HepG2 (cell line): Measurements from ENCODE around the gene ARSB. TPM values are rescaled to one million over a fixed set of nuclear protein-coding genes. Genes with fewer than 3 reads are reported as not detected.
A peak's percentile ranks its signal among the peaks of the same experiment; 100 is the strongest.

Experiments used
- DMTF1 ChIP-seq: sonication (generic); formaldehyde crosslinking; IDR thresholded peaks from 2 replicates; pipeline ENCODE4 v1.4.0; 2020; ENCODE audit warnings: mild to moderate bottlenecking, missing genetic modification reagents
- E2F5 ChIP-seq: sonication (generic); formaldehyde crosslinking; conservative IDR thresholded peaks from 2 replicates; pipeline ENCODE4 v1.4.0; 2020; ENCODE audit warnings: missing genetic modification reagents
- FOXO4 ChIP-seq: sonication (generic); formaldehyde crosslinking; conservative IDR thresholded peaks from 2 replicates; pipeline ENCODE4 v1.8.1; 2023; ENCODE audit warnings: missing genetic modification reagents
- JDP2 ChIP-seq: sonication (generic); formaldehyde crosslinking; IDR thresholded peaks from 2 replicates; pipeline ENCODE4 v1.8.1; 2022; ENCODE audit warnings: missing genetic modification reagents, borderline replicate concordance
- RARA ChIP-seq: IDR thresholded peaks from 2 replicates; pipeline ENCODE4 v1.6.1; 2016; ENCODE audit warnings: missing genetic modification reagents, missing compliant biosample characterization
- ZFP36L2 ChIP-seq: sonication (generic); formaldehyde crosslinking; IDR thresholded peaks from 2 replicates; pipeline ENCODE4 v1.4.0; 2020; ENCODE audit warnings: missing genetic modification reagents
- ZNF496 ChIP-seq: sonication (generic); formaldehyde crosslinking; IDR thresholded peaks from 2 replicates; pipeline ENCODE4 v1.8.1; 2023; ENCODE audit warnings: mild to moderate bottlenecking, moderate library complexity, missing genetic modification reagents; ENCODE audit not compliant: insufficient replicate concordance
- ZNF557 ChIP-seq: sonication (generic); formaldehyde crosslinking; IDR thresholded peaks from 2 replicates; pipeline ENCODE4 v1.4.0; 2020; ENCODE audit warnings: missing genetic modification reagents
- ZNF567 ChIP-seq: sonication (generic); formaldehyde crosslinking; IDR thresholded peaks from 2 replicates; pipeline ENCODE4 v1.8.1; 2023; ENCODE audit warnings: mild to moderate bottlenecking, missing genetic modification reagents, borderline replicate concordance
- ZNF652 ChIP-seq: IDR thresholded peaks from 2 replicates; pipeline ENCODE4 v1.6.1; 2016; ENCODE audit warnings: low read depth, borderline replicate concordance
- polyA plus RNA-seq, 8 experiments: library from polyadenylated mRNA; depleted of rRNA in 3 of 8; stranded (reverse) in 7 of 8; unstranded in 1 of 8; fragments of >200 nt; fragmentation: Illumina TruSeq in 4 of 8; extraction: Trizol in 4 of 8; gene quantifications; 2 replicates each; pipeline versions ENCODE4 v1.2.1 to v1.2.3, GENCODE V29; 2011 to 2016; ENCODE audit warnings: low read depth in 4 of 8, missing spikeins in 1 of 8, mixed read lengths in 1 of 8; ENCODE audit not compliant: insufficient read depth in 1 of 8
- total RNA-seq, 5 experiments: library from RNA; depleted of rRNA; stranded (reverse); fragments of >200 nt; fragmentation: Illumina TruSeq; extraction: Trizol; gene quantifications; 2 replicates each; pipeline ENCODE4 v1.2.3, GENCODE V29; 2016; ENCODE audit warnings: low read depth in 1 of 5
- TF ChIP-seq, protein P1 (sequence below): IDR thresholded peaks from 2 replicates; pipeline ENCODE4 v1.6.1; 2012; ENCODE audit warnings: low read depth, low read length, improper control_type of control experiment
- TF ChIP-seq, protein P2 (sequence below): sonication (generic); formaldehyde crosslinking; IDR thresholded peaks from 2 replicates; pipeline ENCODE4 v1.4.0; 2020; ENCODE audit warnings: mild to moderate bottlenecking, missing genetic modification reagents
- TF ChIP-seq, protein P3 (sequence below): sonication (generic); formaldehyde crosslinking; conservative IDR thresholded peaks from 2 replicates; pipeline ENCODE4 v1.4.0; 2020; ENCODE audit warnings: missing genetic modification reagents

Gene ARSB
- total and polyA plus RNA-seq, 2 of the 13 experiments (the other 11 are each of a cell fraction or from before 2014, with no cell fraction given): 52.6 to 66.4 TPM

DNA sequence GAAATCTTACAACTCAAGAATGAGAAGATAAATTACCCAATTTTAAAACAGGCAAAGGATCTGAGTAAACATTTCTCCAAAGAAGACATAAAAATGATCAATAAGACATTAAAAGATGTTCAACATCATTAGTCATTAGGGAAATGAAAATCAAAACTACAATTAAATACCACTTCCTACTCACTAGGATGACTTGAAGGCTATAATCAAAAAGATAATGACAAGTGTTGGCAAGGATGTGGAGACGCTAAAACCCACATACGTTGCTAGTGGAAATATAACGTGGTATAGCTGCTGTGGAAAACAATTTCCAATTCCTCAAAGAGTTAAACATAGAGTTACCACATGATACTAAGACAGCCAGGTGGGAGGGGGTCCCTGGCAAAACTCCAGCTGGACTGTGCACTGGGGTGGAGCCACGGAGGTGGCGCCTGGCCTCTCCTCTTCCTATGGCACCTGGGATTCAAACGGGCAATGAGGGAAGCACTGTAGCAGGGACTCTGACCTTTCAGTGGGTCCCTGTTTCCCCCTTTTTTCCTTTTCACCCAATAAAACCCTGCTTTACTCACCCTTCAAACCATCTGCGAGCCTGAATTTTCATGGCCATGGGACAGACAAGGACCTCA is 5.9 kb downstream of the ARSB start (continued):
- TF ChIP-seq, protein P1, sequence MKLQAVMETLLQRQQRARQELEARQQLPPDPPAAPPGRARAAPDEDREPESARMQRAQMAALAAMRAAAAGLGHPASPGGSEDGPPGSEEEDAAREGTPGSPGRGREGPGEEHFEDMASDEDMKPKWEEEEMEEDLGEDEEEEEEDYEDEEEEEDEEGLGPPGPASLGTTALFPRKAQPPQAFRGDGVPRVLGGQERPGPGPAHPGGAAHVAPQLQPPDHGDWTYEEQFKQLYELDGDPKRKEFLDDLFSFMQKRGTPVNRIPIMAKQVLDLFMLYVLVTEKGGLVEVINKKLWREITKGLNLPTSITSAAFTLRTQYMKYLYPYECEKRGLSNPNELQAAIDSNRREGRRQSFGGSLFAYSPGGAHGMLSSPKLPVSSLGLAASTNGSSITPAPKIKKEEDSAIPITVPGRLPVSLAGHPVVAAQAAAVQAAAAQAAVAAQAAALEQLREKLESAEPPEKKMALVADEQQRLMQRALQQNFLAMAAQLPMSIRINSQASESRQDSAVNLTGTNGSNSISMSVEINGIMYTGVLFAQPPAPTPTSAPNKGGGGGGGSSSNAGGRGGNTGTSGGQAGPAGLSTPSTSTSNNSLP: no peak
- no peak for TF ChIP-seq JDP2 (CRISPR knock-in tag)
- TF ChIP-seq, protein P2, sequence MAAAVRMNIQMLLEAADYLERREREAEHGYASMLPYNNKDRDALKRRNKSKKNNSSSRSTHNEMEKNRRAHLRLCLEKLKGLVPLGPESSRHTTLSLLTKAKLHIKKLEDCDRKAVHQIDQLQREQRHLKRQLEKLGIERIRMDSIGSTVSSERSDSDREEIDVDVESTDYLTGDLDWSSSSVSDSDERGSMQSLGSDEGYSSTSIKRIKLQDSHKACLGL (CRISPR knock-in tag): no peak
- no peak for TF ChIP-seq ZNF496 (CRISPR knock-in tag)
- no peak for TF ChIP-seq FOXO4 (CRISPR knock-in tag)
- no peak for TF ChIP-seq DMTF1
- TF ChIP-seq RARA (CRISPR knock-in tag): peak; percentile 57
- TF ChIP-seq ZFP36L2 (CRISPR knock-in tag): no peak
- TF ChIP-seq E2F5 (CRISPR knock-in tag): no peak
- TF ChIP-seq ZNF567 (CRISPR knock-in tag): no peak
- TF ChIP-seq, protein P3, sequence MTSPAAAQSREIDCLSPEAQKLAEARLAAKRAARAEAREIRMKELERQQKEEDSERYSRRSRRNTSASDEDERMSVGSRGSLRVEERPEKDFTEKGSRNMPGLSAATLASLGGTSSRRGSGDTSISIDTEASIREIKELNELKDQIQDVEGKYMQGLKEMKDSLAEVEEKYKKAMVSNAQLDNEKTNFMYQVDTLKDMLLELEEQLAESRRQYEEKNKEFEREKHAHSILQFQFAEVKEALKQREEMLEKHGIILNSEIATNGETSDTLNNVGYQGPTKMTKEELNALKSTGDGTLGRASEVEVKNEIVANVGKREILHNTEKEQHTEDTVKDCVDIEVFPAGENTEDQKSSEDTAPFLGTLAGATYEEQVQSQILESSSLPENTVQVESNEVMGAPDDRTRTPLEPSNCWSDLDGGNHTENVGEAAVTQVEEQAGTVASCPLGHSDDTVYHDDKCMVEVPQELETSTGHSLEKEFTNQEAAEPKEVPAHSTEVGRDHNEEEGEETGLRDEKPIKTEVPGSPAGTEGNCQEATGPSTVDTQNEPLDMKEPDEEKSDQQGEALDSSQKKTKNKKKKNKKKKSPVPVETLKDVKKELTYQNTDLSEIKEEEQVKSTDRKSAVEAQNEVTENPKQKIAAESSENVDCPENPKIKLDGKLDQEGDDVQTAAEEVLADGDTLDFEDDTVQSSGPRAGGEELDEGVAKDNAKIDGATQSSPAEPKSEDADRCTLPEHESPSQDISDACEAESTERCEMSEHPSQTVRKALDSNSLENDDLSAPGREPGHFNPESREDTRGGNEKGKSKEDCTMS (CRISPR knock-in tag): no peak
- no peak for TF ChIP-seq ZNF557
- peak; percentile 97 for TF ChIP-seq ZNF652 (CRISPR knock-in tag)
